CD14-positive monocyte (primary cell): ENCODE data around the gene C3orf18. TPM values are rescaled to one million over a fixed set of nuclear protein-coding genes. Genes with fewer than 3 reads are reported as not detected.
A peak's percentile ranks its signal among the peaks of the same experiment; 100 is the strongest.

Experiments
- DNase-seq, 3 donors: peaks; one replicate each; pipeline ENCODE4 v3.0.0-alpha.2; 2011 to 2022
- H2AFZ ChIP-seq: 2 replicates; pipeline ENCODE4 v1.6.0; 2012; ENCODE audit warnings: mild to moderate bottlenecking, low read depth, low read length, inconsistent platforms; ENCODE audit not compliant: insufficient read depth, poor library complexity, severe bottlenecking
- H3K27ac ChIP-seq, 2 donors: 1 replicate in 1 of 2; 2 replicates in 1 of 2; pipeline ENCODE4 v1.5.1; 2012 to 2013; ENCODE audit warnings: low read length in 2 of 2, control low read depth in 1 of 2, inconsistent platforms in 1 of 2, low read depth in 1 of 2, mild to moderate bottlenecking in 1 of 2
- H3K27me3 ChIP-seq, 2 donors: one replicate each; pipeline versions ENCODE4 v1.6.0 to v1.6.1; 2011 to 2013; ENCODE audit warnings: low read length in 2 of 2; ENCODE audit not compliant: control insufficient read depth in 2 of 2, insufficient read depth in 2 of 2
- H3K36me3 ChIP-seq, 2 donors: replicated peaks in 1 of 2; 1 replicate in 1 of 2; 2 replicates in 1 of 2; pipeline versions ENCODE4 v1.5.1 to v1.6.1; 2012 to 2013; ENCODE audit warnings: low read length in 2 of 2, control low read depth in 1 of 2, inconsistent platforms in 1 of 2, mild to moderate bottlenecking in 1 of 2; ENCODE audit not compliant: insufficient read depth in 2 of 2, control insufficient read depth in 1 of 2
- H3K4me1 ChIP-seq, 2 donors: 1 replicate in 1 of 2; 2 replicates in 1 of 2; pipeline versions ENCODE4 v1.5.1 to v1.6.1; 2012 to 2013; ENCODE audit warnings: low read length in 2 of 2, control low read depth in 1 of 2, inconsistent platforms in 1 of 2, mild to moderate bottlenecking in 1 of 2, moderate library complexity in 1 of 2; ENCODE audit not compliant: insufficient read depth in 2 of 2, control insufficient read depth in 1 of 2
- H3K4me2 ChIP-seq: replicated peaks from 2 replicates; pipeline ENCODE3; 2012; ENCODE audit warnings: low read length, moderate library complexity, mild to moderate bottlenecking; ENCODE audit not compliant: poor library complexity, severe bottlenecking; ENCODE audit errors: extremely low read depth
- H3K4me3 ChIP-seq, 3 experiments: fragments of 200-600 bp in 1 of 3; sonication (generic) in 1 of 3; replicated peaks in 1 of 3; 1 replicate in 2 of 3; 2 replicates in 1 of 3; pipeline ENCODE4 v1.5.1; 2011 to 2013; ENCODE audit warnings: low read length in 3 of 3, mild to moderate bottlenecking in 3 of 3, control low read depth in 2 of 3, low read depth in 2 of 3, inconsistent platforms in 1 of 3, moderate library complexity in 1 of 3
- H3K79me2 ChIP-seq: 2 replicates; pipeline ENCODE4 v1.6.0; 2012; ENCODE audit warnings: mild to moderate bottlenecking, control low read depth, inconsistent platforms, low read length, moderate library complexity; ENCODE audit not compliant: insufficient read depth
- H3K9ac ChIP-seq: 2 replicates; pipeline ENCODE4 v1.6.0; 2017; ENCODE audit warnings: low read length, mild to moderate bottlenecking; ENCODE audit not compliant: insufficient read depth, poor library complexity, severe bottlenecking
- H3K9me3 ChIP-seq, 2 donors: replicated peaks in 1 of 2; 1 replicate in 1 of 2; 2 replicates in 1 of 2; pipeline versions ENCODE4 v1.5.1 to v1.6.1; 2012 to 2013; ENCODE audit warnings: low read length in 2 of 2, control low read depth in 1 of 2; ENCODE audit not compliant: control insufficient read depth in 1 of 2, insufficient read depth in 1 of 2
- H4K20me1 ChIP-seq: 2 replicates; pipeline ENCODE4 v1.6.0; 2012; ENCODE audit warnings: mild to moderate bottlenecking, low read length, control low read depth, moderate library complexity; ENCODE audit not compliant: insufficient read depth
- H3K27ac Mint-ChIP-seq, 7 donors: one replicate each; pipeline ENCODE4 v1.8.0; 2020; ENCODE audit warnings: mild to moderate bottlenecking in 7 of 7, mixed read lengths in 7 of 7, moderate library complexity in 6 of 7, inconsistent platforms in 2 of 7
- H3K27me3 Mint-ChIP-seq, 3 donors: one replicate each; pipeline ENCODE4 v1.8.0; 2021 to 2022; ENCODE audit warnings: low read depth in 3 of 3, mild to moderate bottlenecking in 3 of 3, mixed read lengths in 3 of 3, moderate library complexity in 3 of 3, inconsistent platforms in 1 of 3
- H3K36me3 Mint-ChIP-seq, 2 donors: one replicate each; pipeline ENCODE4 v1.8.0; 2020; ENCODE audit warnings: mixed read lengths in 2 of 2, inconsistent platforms in 1 of 2, mild to moderate bottlenecking in 1 of 2
- H3K4me1 Mint-ChIP-seq: one replicate; pipeline ENCODE4 v1.8.0; 2020; ENCODE audit warnings: mild to moderate bottlenecking, mixed read lengths
- H3K4me3 Mint-ChIP-seq, 2 donors: one replicate each; pipeline ENCODE4 v1.8.0; 2020; ENCODE audit warnings: mild to moderate bottlenecking in 2 of 2, mixed read lengths in 2 of 2, moderate library complexity in 1 of 2
- H3K9me3 Mint-ChIP-seq, 7 donors: one replicate each; pipeline ENCODE4 v1.8.0; 2020 to 2022; ENCODE audit warnings: mixed read lengths in 7 of 7, mild to moderate bottlenecking in 6 of 7, moderate library complexity in 6 of 7, inconsistent platforms in 2 of 7
- WGBS: methylation state at CpG from one replicate; pipeline ENCODE4 v1.1.5; 2013; ENCODE audit warnings: missing lambda C conversion rate; ENCODE audit not compliant: insufficient coverage; 5-methylcytosine and 5-hydroxymethylcytosine counted together
- intact Hi-C, 2 donors: fragments of 100-400 bp; cut with micrococcal nuclease; formaldehyde crosslinking; loops; one replicate each; pipeline versions ENCODE4 v1.15.0 to v1.15.1; 2023
- polyA plus RNA-seq, 3 donors: library from polyadenylated mRNA; depleted of rRNA in 1 of 3; unstranded in 2 of 3; stranded (reverse) in 1 of 3; fragments of 300-500 nt in 2 of 3; fragments of >200 nt in 1 of 3; fragmentation: Illumina TruSeq in 2 of 3; gene quantifications; 1 replicate in 2 of 3; 2 replicates in 1 of 3; pipeline ENCODE4 v1.2.3, GENCODE V29; 2012 to 2021
- TF ChIP-seq, protein P1 (sequence below): fragments of 200-600 bp; IDR thresholded peaks from one replicate; pipeline ENCODE4 v1.8.0; 2022; ENCODE audit warnings: antibody characterized with exemption, mild to moderate bottlenecking

C3orf18 gene
- polyA plus RNA-seq, 3 donors, result 0.18 to 1.5 (median 0.76) TPM

DNA sequence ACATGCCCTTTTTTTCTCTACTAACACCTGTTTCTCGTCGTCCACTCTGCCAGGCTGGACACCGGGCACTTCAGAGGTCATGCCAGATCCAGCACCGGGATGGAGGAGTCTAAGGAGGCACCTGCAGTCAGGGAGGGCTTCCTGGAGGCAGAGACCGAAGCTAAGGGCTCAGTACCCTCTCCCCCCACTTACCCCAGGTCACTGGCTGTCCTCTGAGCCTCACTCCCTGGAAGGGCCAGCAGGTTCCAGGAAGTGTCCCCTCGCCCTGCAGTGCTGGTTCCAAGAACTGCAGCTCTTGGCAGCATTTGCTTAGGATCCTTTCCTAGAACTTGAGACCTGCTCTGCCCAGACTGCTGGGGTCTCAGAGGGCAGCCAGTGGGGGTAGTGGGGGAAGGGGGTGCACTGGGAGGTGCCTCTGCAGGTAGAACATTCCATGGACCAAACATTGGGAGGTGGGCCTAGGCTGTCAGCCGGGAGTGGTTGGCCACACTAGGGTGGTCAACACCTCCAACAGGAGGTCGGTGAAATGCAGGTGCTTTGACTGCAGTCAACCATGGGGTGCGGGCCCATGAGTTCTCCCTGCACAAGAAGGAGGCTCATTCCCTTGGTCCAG is 32.7 kb upstream of the C3orf18 start:
- Histone ChIP-seq H3K4me3 (peak overlapping the region in 1 of 3 experiments; percentile 58), H2AFZ (no peak overlapping the region), H3K27me3 (no peaks in the 10 kb centered on the region), H4K20me1 (peaks cover 4% of the 10 kb centered on the region), H3K4me2 (peak overlapping the region; percentile 68), H3K27ac (peak overlapping the region; percentile 85 to 88), H3K9me3 (no peaks in the 10 kb centered on the region), H3K36me3 (peaks cover 10 to 13% of the 10 kb centered on the region in 2 donors), H3K4me1 (peaks cover 61 to 64% of the 10 kb centered on the region in 2 donors), H3K9ac (peak overlapping the region; percentile 53), H3K79me2 (peaks cover 41% of the 10 kb centered on the region)
- Mint-ChIP-seq H3K27ac (peak overlapping the region; percentile 83 to 94 (median 91)), H3K36me3 (peaks cover 31 to 38% of the 10 kb centered on the region in 2 donors), H3K9me3 (no peaks in the 10 kb centered on the region), H3K4me1 (peaks cover 66% of the 10 kb centered on the region), H3K27me3 (peaks cover 0 to 1% (median 0%) of the 10 kb centered on the region in 3 donors), H3K4me3 (no peak overlapping the region)
- TF ChIP-seq, protein P1, sequence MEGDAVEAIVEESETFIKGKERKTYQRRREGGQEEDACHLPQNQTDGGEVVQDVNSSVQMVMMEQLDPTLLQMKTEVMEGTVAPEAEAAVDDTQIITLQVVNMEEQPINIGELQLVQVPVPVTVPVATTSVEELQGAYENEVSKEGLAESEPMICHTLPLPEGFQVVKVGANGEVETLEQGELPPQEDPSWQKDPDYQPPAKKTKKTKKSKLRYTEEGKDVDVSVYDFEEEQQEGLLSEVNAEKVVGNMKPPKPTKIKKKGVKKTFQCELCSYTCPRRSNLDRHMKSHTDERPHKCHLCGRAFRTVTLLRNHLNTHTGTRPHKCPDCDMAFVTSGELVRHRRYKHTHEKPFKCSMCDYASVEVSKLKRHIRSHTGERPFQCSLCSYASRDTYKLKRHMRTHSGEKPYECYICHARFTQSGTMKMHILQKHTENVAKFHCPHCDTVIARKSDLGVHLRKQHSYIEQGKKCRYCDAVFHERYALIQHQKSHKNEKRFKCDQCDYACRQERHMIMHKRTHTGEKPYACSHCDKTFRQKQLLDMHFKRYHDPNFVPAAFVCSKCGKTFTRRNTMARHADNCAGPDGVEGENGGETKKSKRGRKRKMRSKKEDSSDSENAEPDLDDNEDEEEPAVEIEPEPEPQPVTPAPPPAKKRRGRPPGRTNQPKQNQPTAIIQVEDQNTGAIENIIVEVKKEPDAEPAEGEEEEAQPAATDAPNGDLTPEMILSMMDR, result no peak
- WGBS, result 82% methylated on average over 7 of the region's 9 CpGs
- intact Hi-C loops, result no loop called here
- no peak for DNase-seq

DNA sequence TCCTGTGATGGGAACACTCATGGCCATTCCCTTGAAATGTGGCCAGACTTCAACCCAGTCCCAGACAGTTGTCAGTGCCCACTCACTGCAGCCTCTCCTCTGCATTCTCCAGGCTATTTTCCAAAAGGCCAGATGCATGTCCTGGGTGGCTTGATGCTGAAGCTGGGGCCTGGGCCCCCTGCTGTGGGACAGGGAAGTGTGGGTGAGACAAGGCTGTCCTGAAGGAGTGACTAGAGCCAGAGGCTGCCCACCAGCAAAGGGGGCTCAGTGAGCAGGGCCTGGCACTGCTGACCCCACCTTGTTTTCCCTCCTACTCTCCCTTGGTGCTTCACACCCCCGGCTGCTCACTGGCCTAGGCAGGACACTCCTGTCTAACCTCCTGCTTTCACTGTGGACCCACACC is 32.2 kb upstream of the C3orf18 start:
- H3K27ac Mint-ChIP-seq, result peak overlapping the region in 5 of 7 donors; percentile 74 to 91 (median 76)
- H3K9ac ChIP-seq, result no peak overlapping the region
- intact Hi-C loops, result no loop called here
- H3K4me1 ChIP-seq, result peaks cover 55 to 59% of the 10 kb centered on the region in 2 donors
- DNase-seq, result no peak
- peaks cover 65% of the 10 kb centered on the region for H3K4me1 Mint-ChIP-seq
- H3K27ac ChIP-seq, result peak overlapping the region; percentile 8 to 85
- no peaks in the 10 kb centered on the region for H4K20me1 ChIP-seq
- no peaks in the 10 kb centered on the region for H3K9me3 Mint-ChIP-seq
- peaks cover 38% of the 10 kb centered on the region for H3K79me2 ChIP-seq
- WGBS, result 100% methylated on average over 1 of the region's 1 CpG
- H3K4me3 ChIP-seq, result no peak overlapping the region
- H3K4me2 ChIP-seq, result no peak overlapping the region
- H3K9me3 ChIP-seq, result no peaks in the 10 kb centered on the region
- H3K27me3 ChIP-seq, result no peaks in the 10 kb centered on the region
- TF ChIP-seq, protein P1, result no peak
- no peak overlapping the region for H3K4me3 Mint-ChIP-seq
- peaks cover 0 to 1% (median 0%) of the 10 kb centered on the region in 3 donors for H3K27me3 Mint-ChIP-seq
- H3K36me3 ChIP-seq, result peaks cover 10% of the 10 kb centered on the region in 2 donors
- H3K36me3 Mint-ChIP-seq, result peaks cover 26 to 34% of the 10 kb centered on the region in 2 donors
- H2AFZ ChIP-seq, result no peak overlapping the region
